ENCODE measurements around the gene BARHL1. TPM values are rescaled to one million over a fixed set of nuclear protein-coding genes. Genes with fewer than 3 reads are reported as not detected.
A peak's percentile ranks its signal among the peaks of the same experiment; 100 is the strongest.

Gene BARHL1
- total RNA-seq, 1 donor from 2014 or later, result not detected

DNA sequence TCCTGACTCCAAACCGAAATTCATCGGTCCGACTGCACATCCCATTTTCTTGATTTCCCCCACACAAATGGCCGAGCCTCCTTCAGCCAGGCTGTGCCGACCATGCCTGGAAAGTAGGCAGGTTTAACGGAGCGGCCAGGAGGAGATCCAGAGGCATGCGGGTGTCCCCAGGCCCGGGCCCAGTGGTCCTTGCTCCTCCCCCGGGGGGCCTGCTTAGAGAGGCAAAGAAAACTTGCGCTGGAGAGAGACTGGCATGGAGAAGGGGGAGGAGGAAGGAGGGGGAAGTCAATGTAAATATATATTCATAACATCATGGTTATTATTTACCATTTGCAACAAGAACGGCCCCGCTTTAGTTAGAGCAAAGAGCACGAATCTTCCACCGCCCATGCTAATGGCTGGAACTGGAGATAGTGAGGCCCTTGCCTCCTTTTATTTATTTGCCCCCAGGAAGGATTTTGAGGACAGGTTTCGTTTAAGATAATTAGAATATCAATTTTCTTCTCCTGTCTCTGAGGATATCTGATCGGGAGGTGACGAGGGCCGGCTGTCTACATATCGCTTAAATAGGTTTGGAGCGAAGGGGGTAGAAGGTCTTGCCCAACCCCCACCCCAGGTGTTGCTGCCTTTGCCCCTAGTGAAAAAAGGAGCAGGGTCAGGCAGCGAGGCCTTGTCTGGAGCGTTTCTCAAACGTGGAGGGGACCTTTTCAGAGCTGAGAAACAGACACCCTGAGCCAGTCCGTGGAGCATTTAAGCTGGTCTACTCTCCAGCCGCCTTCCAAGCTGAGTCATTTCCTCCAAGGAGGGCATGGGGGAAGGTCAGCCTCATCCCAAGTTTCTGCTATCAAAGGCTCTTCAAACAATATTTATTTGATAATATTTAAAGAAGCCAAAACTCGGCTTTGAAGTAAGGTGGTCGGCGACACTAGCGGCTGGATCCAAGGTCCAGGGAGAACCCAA is 2.5 kb downstream of the BARHL1 start:
- DNase-seq (ENCODE audit: low spot score), result no peak
- intact Hi-C loops (cut with DNase I), result no loop called here

GRCh38 chr9:132585954-132586829 is 3.8 kb downstream of the BARHL1 start:
- intact Hi-C loops (cut with DNase I), result no loop called here
- no peak for DNase-seq (ENCODE audit: low spot score)

- DNase-seq (ENCODE audit: low spot score), result no peak
These were observed 4.6 kb downstream of the BARHL1 start for GRCh38 chr9:132586830-132587591.

DNA sequence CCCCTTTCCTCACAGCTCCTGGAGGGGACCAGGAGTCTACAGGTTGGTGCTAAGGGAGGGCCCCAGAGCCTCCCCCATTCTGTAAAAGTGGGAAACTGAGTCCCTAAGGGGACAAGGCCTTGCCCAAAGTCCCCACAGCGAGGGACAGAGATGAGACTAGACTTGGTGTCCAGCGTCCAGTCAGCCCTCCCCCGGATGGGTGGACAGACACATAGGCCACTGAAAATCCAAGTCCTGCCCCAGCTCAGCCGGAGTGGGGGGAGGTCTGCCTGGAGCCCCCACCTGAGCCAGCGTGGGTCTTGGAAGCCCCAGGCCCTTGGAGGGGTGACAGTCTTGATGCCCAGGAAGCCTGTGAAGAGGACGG is 5.2 kb downstream of the BARHL1 start:
- no peak for DNase-seq (ENCODE audit: low spot score)
- intact Hi-C loops (cut with DNase I), result no loop called here

More at GRCh38 chr9:132586830-132587591, 4.6 kb downstream of the BARHL1 start:
- intact Hi-C loops (cut with DNase I), result no loop called here

DNA sequence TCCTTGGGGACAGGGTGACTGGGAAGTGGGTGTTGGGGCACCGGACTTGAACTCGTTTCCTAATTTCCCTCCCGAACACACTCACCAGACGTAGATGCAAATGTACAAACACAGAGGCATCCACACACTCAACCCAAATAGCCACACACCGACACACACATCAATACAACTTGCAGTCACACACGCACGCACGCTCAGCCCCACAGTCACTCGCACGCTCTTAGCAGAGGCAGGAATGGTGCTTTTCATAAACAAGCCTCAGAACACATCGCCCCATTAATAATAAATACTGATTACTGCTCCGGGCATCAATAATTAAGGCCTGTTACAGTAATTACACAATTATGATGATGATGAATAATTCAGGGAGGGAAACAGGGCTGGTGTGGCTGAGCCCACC is 5.7 kb downstream of the BARHL1 start:
- intact Hi-C loops (cut with DNase I), result no loop called here
- no peak for DNase-seq (ENCODE audit: low spot score)

GRCh38 chr9:132588501-132589147 is 6.2 kb downstream of the BARHL1 start:
- no peak for DNase-seq (ENCODE audit: low spot score)
- intact Hi-C loops (cut with DNase I), result no loop called here

DNA sequence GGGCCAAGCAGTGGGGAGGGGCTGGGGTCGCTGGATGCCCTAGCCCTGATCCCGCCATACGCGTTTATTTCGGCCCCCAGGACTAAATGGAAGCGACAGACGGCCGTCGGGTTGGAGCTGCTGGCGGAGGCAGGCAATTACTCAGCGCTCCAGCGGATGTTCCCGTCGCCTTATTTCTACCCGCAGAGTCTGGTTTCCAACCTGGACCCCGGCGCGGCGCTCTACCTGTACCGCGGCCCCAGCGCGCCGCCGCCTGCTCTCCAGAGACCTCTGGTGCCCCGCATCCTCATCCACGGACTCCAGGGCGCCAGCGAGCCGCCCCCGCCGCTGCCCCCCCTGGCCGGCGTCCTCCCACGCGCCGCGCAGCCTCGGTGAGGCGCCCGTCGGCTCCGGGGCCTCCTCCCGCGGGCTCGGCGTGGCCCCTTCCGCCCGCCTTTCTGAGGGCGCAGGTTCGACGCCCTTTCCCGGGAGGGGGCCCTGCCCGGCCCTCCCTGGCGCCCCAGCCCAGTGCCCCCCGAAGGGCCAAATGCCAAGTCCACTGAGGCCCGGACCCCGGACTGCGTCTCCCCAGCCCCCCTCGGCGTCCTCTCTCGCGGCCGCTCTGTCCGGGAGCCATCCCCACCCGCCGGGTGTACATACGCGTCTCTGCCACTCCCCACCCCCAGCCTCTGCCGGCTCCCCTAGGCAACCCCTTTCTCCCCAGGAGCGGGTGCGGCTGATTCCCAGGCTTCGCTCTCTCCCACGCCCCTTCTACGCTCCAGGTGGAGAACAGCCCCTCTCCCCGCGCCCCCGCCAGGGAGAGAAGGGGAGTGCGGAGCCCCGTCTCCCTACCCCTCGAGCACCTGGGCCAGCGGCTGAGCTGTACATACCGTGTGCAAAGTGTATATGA is 7.0 kb downstream of the BARHL1 start:
- no peak for DNase-seq (ENCODE audit: low spot score)
- intact Hi-C loops (cut with DNase I), result no loop called here

DNA sequence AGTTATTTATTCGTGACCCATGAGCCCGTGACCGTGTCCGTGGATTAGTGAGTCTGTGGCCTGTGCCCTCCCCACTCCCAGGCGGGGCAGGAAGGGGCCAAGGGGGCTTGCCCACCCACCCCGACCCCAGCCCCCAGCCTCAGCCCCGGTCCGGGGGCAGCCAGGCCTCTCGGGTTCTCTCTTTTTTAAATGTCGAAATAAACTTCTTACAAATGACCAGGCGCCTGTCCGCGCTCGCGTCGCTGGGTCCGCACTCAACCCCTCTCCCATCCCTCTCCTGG is 7.6 kb downstream of the BARHL1 start:
- no peak for DNase-seq (ENCODE audit: low spot score)
- intact Hi-C loops (cut with DNase I), result no loop called here

DNA sequence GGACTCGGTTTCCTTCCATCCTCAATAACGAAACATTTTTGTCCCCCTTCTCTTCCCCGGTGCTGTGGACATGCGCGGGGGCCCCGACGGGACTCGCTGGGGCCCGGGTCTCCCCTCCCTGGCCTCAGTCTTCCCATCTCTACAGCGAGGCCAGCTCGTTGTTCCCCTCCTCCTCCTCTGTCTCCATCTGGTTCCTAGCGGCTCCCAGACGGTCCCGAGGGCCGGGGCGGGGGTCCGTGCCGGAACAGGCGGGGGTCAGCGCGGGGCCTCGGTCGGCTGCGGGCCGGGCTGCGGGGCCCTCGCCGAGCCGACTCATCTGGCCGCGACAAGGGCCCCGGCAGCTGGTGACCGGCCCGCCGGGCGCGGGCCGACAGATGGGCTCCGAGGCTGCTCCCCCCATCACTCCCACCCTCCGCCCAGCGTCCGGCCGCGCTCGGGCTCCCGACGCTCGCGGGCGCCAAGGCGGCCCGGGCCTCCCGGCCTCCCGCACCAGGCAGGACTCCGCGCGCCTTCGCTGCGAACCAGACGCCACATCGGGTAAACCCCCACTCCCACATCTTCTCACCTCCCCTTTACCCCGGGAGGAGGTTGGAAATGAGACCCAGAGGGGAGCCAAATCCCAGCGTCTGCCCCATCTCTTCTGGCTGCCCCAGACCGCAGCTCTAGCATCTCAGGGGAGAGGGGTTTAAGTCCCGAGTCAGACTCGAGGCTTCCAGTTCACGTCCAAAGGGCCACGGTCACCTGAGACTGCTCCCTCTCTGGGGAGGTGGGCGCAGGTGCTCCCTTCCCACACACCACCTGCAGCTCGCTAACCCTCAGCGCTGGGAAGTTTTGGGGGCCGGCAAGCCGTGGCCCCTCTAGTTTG is 8.1 kb downstream of the BARHL1 start:
- intact Hi-C loops (cut with DNase I), result no loop called here
- no peak for DNase-seq (ENCODE audit: low spot score)

DNA sequence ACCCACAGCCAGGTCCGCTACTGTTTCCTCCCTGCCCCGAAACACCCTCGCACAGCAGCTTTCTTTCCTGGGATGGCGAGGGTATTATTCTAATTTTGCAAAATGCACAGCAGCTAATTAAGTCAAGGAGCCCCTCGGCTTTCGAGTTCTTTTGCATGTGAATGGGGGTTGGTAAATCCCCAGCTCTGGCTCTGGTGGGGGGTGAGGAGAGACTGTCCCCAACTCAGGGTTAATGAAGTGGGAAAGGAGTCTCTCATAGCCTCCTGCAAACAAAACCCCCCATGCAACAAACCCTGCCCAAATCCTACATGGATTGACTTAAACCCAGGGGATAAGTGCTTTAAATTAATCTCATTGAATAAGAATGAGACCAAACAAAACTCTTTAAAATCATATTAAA is 8.8 kb downstream of the BARHL1 start:
- intact Hi-C loops (cut with DNase I), result no loop called here
- no peak for DNase-seq (ENCODE audit: low spot score)

DNA sequence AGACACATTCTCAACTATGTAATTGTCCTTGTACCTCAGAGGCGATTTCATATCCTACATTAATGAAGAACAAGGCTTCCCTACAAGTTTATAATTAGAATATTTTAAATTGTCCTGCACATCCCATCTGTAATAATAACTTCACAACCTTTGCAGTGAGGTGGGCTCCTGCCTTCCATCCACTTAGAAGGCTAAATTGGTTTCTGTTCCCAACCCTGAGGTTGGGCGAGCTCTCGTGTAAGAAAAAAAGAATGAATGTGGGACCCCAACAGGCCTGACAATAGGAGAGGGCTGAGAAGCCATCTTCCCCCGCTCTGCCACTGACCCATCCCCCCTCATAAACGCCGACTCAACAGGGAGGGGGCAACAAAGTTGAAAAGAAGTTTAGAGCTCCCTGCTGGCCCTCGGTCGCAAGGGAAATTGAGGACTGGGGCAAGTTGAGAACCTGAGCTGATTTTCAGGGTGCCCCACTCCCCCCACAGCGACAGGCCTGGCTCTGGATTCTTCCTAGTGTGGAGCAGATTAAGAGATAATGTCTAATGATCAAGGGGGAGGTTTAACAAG is 9.4 kb downstream of the BARHL1 start:
- intact Hi-C loops (cut with DNase I), result no loop called here
- no peak for DNase-seq (ENCODE audit: low spot score)

GRCh38 chr9:132592451-132592850 is 10.0 kb downstream of the BARHL1 start:
- DNase-seq (ENCODE audit: low spot score), result no peak
- intact Hi-C loops (cut with DNase I), result no loop called here

DNA sequence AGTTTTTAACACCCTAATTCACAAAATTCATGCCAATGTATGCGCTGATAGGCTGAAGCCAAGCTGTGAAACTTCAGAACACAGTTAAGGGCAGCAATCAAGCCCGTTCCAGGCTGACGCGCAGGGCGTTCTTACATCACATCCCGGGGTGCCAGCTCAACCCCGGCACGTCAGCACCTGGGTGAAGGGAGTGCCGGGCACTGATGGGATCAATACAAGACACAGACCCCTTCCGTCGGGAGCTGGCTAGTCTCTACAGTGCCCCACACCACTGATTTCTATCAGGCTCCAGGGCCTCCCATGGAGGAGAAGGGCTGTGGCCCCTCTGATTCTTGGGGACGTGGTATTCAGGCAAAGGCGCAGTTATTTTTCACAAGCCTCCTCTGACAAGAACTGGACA is 12.0 kb downstream of the BARHL1 start:
- intact Hi-C loops (cut with DNase I), result no loop called here
- DNase-seq (ENCODE audit: low spot score), result no peak

GRCh38 chr9:132595319-132595718 is 12.9 kb downstream of the BARHL1 start:
- no peak for DNase-seq (ENCODE audit: low spot score)
- intact Hi-C loops (cut with DNase I), result no loop called here

DNA sequence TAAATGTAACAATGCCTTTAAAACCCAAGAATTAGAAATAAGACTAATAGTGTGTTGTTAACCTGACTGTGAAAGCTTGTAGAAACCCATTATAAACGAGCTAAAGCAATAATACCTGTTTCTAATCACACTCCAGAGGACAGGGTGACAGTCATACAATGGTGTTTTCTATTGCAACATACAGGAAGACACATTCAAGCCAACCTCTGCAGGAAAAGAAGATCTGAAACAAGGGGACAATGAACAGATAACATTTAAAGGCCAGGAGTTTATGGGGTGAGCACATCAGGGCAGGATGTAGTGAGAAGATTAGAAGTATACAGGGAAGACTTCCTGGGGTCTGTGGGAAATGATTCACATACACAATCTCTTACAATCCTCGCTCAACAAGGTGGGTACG is 13.8 kb downstream of the BARHL1 start:
- intact Hi-C loops (cut with DNase I), result no loop called here

DNA sequence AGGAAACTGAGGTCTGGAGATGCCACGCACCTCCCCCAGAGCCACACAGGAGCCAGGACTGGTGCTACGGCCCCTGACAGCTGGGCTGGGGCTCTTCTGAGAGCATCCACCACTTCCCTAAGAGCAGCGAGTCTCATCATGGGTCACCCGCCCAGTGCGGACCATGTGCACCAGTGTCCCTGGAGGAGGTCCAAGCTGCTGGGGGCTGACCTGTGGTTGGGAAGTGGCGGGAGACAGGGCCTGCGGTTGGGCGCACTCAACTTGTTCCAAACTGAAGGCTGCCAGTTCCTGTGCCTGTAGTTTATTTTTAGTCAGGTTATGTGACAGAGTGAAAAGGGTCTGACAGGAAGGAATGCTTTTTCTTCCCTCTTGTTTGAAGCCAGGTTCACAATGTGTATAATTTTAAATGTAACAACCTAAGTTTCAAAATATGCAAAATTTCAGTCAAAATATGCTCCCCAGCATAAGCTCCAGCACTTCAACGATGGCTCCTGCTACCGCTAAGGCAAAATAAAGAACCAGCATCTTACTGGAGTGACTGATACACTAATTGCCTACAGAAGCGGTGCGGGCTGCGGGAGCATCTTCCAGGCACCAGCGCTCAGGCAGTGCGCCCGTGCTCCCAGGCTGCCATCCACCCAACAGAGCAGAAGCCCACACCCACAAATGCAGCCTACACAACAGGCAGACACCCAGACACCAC is 14.8 kb downstream of the BARHL1 start:
- peak; percentile 89 for DNase-seq (ENCODE audit: low spot score)
- intact Hi-C loops (cut with DNase I), result no loop called here

More for the DNA sequence above, 13.8 kb downstream of the BARHL1 start:
- no peak for DNase-seq (ENCODE audit: low spot score)
